Epithelial cell of umbilical artery (primary cell): ENCODE data around the gene PLCB1. TPM values are rescaled to one million over a fixed set of nuclear protein-coding genes. Genes with fewer than 3 reads are reported as not detected.

Experiments
- total RNA-seq: library from RNA; depleted of rRNA; stranded (reverse); fragments of >200 nt; gene quantifications from 2 replicates; pipeline ENCODE4 v1.2.3, GENCODE V29; 2014

PLCB1 gene
- 10.4 and 18.5 TPM in 2 replicates for total RNA-seq

DNA sequence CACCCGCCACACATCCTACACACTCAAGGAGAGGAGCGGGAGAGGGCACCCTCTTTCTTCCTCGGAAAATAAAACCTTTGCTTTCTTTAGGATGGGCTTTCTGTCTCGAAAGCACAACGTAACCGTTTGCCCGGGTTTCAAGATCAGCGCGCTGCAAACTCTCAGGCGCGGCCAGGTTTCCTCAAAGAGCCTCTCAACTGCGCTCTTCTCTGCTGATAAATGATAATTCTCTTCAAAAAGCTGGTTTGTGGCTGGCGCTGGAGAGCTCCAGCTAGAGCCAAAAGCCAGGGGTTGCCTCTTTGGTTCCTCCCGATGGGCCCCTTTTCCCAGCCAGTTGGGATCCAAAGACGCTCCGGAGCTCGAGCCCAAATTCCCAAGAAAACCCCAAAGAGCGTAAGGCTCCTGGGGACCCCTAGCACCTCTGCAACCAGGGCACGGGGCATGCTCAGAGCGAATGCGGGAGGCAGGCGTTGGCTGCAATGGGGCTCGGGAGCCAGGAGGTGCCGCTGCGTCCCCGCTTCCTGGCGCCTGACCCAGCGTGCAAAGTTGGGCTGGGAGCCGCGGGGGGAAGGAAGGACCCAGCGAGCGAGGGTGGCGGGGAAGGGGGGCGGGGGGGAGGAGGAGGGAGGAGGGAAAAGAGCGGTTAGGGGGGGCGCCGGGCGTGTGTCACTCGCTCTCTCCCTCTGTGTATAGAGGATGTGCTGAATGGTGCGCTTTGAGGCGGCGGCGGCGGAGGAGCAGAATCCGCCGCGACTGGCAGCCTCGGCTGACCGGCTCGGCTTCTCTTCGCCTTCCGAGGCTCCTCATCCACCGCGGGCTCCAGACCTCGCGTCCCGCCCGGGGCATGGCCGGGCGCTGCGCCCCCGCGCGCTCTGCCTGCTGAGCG, at the start of gene PLCB1:
PLCB1 (plus strand) TSS at position 669 of the 886 bp plus-strand sequence. CDS start 386 bp downstream, outside the sequence.

Other genes starting within 250 kb of the PLCB1 start
- not detected in 2 replicates for gene HAO1, start 191.8 kb upstream of the PLCB1 start, total RNA-seq
- gene TMX4, start 112.5 kb upstream of the PLCB1 start, total RNA-seq, result 16.2 and 16.6 TPM in 2 replicates